ENCODE data around the gene RPL3.
A peak's percentile ranks its signal among the peaks of the same experiment; 100 is the strongest.

The RPL3 gene

DNA sequence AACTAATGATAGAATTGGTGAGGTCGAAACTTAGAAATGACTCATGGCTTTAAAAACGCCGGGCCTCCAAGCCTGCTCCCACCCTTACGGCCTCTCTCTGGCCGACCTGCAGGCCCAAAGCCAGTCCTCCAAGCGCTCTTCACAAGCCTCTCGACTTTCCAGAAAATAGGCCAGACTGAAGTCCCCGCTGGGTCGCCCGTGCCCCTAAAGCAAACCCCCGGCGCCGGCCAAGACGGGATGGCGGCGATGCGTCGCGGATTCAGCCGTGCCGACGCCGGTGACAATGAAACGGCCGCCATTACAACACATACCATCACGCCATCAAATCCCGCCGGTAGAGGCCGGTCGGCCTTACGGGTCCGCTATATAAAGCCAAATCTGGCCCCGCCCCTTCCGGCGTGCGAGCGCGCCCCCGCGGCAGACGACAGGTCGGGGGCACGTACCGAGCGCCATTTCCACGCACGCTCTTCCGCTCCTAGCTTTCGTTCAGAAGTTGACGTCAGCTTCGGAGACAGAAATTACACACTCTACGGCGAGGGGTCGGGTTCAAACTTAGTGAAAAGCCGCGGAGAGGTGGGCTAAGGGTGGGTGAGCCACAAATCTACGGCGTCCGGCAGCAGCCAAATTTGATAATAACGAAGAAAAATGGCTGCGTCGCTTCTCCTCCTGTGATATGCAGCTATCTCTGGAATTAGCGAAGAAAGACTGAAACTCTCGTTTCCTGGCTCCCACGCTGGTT, at the start of gene RPL3:
Gene RPL3 (minus strand): TSS at position 340 of the 739 bp plus-strand sequence. CDS start 26 bp downstream, at position 314.
- no peaks in the 10 kb centered on the region for H3K27me3 ChIP-seq (ENCODE audit: insufficient read depth, low read depth, severe bottlenecking)
- peak within 1 kb of the TSS; percentile 94 for H3K4me3 ChIP-seq (ENCODE audit: low read depth, low read length)
- TF ChIP-seq, protein P1, sequence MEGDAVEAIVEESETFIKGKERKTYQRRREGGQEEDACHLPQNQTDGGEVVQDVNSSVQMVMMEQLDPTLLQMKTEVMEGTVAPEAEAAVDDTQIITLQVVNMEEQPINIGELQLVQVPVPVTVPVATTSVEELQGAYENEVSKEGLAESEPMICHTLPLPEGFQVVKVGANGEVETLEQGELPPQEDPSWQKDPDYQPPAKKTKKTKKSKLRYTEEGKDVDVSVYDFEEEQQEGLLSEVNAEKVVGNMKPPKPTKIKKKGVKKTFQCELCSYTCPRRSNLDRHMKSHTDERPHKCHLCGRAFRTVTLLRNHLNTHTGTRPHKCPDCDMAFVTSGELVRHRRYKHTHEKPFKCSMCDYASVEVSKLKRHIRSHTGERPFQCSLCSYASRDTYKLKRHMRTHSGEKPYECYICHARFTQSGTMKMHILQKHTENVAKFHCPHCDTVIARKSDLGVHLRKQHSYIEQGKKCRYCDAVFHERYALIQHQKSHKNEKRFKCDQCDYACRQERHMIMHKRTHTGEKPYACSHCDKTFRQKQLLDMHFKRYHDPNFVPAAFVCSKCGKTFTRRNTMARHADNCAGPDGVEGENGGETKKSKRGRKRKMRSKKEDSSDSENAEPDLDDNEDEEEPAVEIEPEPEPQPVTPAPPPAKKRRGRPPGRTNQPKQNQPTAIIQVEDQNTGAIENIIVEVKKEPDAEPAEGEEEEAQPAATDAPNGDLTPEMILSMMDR (IDR thresholded peaks at IDR 0.05; ENCODE audit: low read depth, low read length) = 0 out of 2 replicates have a peak, but pooled peaks have one; percentile 3
- peaks cover 48% of the 10 kb centered on the region for H3K36me3 ChIP-seq
- H3K27ac ChIP-seq = peak within 1 kb of the TSS; percentile 93
- H3K9me3 ChIP-seq (ENCODE audit: severe bottlenecking) = no peaks in the 10 kb centered on the region
- DNase-seq = peak; percentile 95

DNA sequence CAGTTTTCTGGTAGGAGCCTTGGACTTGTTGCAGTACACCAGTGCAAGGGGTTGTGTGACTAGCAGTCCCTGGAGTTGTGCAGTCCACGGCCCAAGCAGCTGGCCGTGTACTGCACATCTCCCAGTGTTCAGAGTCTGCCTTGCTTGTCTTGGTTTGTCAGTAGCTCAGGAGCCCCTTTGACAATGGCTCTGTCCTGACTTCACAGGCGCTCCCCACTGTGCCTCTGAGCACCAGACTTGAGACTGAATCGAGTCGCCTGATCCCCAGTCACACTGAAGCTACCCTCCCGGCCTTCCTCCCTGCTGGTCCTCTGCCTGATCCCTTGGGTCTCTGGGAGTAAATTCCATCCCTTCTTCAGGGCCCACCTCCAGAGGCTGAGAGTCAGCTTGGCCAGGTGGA, 49.8 kb upstream of the RPL3 start:
- no peak for DNase-seq
- no peak overlapping the region for H3K4me3 ChIP-seq (ENCODE audit: low read depth, low read length)
- H3K27me3 ChIP-seq (ENCODE audit: insufficient read depth, low read depth, severe bottlenecking) = no peaks in the 10 kb centered on the region
- TF ChIP-seq, protein P1 (IDR thresholded peaks at IDR 0.05; ENCODE audit: low read depth, low read length) = no peak
- no peak overlapping the region for H3K27ac ChIP-seq
- peaks cover 15% of the 10 kb centered on the region for H3K36me3 ChIP-seq
- peaks cover 3% of the 10 kb centered on the region for H3K9me3 ChIP-seq (ENCODE audit: severe bottlenecking)

DNA sequence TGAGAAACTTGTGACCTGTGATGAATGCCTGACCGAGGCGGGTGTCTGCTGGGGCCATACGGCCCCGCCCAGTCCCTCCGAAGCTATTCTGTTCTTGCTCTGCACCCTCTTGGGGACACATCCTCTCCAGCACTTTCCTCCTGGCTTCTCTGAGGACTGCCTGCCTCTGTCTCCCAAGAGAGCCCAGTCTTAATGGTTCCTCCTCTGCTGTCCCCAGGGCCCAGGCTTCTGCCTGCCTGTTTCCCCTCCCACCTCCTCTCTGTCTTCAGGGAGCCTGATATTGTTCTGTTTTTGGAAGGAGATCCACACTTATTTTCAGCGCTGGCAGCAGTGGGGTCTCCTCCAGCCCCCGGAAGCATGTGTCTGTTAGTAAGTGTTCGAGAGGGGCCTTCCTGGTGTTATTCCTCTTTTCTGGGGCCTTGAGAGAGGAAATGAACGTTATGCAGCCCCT, 49.1 kb upstream of the RPL3 start:
- no peaks in the 10 kb centered on the region for H3K27me3 ChIP-seq (ENCODE audit: insufficient read depth, low read depth, severe bottlenecking)
- H3K36me3 ChIP-seq = peaks cover 15% of the 10 kb centered on the region
- peaks cover 3% of the 10 kb centered on the region for H3K9me3 ChIP-seq (ENCODE audit: severe bottlenecking)
- TF ChIP-seq, protein P1 (IDR thresholded peaks at IDR 0.05; ENCODE audit: low read depth, low read length) = no peak
- no peak overlapping the region for H3K27ac ChIP-seq
- no peak overlapping the region for H3K4me3 ChIP-seq (ENCODE audit: low read depth, low read length)
- no peak for DNase-seq

DNA sequence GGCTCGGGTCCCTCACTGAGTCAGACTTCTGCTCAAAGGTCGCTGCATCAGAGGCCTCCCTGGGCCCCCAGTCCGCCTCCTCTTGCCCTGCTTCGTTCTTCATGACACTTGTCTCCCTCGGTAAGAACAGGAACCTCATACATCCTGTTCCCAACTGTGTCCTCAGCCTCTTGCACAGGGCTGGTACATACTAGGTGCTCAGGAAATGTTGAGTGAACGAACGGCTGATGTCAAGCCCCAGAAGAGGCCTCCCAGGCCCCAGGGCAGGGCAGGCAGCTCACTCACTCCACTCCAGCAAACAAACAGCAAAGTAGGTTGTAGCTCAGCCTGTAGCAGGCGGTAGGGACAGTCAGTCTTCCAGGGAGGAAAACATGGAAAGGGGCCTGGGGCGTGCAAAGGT, 47.6 kb upstream of the RPL3 start:
- TF ChIP-seq, protein P1 (IDR thresholded peaks at IDR 0.05; ENCODE audit: low read depth, low read length) = no peak
- no peaks in the 10 kb centered on the region for H3K27me3 ChIP-seq (ENCODE audit: insufficient read depth, low read depth, severe bottlenecking)
- H3K4me3 ChIP-seq (ENCODE audit: low read depth, low read length) = no peak overlapping the region
- peaks cover 3% of the 10 kb centered on the region for H3K9me3 ChIP-seq (ENCODE audit: severe bottlenecking)
- H3K36me3 ChIP-seq = peaks cover 15% of the 10 kb centered on the region
- no peak overlapping the region for H3K27ac ChIP-seq
- DNase-seq = no peak

DNA sequence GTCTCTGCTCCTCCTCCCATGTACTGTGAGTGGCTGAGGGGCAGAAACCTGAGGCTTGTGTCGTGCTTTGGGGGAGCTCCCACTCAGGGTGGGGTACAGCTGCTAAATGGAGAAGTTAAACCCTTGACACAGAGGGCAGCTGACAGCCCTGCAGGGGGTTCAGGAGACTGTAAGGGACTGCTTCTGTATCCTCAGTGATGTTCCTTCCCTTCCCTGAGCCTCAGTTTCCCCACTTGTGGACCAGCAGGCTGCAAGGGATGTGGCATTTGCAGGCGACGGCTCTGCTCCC, 46.0 kb upstream of the RPL3 start:
- DNase-seq = no peak
- TF ChIP-seq, protein P1 (IDR thresholded peaks at IDR 0.05; ENCODE audit: low read depth, low read length) = no peak
- Histone ChIP-seq H3K27me3 (ENCODE audit: insufficient read depth, low read depth, severe bottlenecking) (no peaks in the 10 kb centered on the region), H3K27ac (peak overlapping the region; percentile 95), H3K36me3 (peaks cover 11% of the 10 kb centered on the region), H3K4me3 (ENCODE audit: low read depth, low read length) (no peak overlapping the region), H3K9me3 (ENCODE audit: severe bottlenecking) (no peaks in the 10 kb centered on the region)

All from WERI-Rb-1 (cell line).